ENCODE data around the gene EIF1B.

Gene EIF1B

GRCh38 chr3:40355410-40355809 is 45.9 kb downstream of the EIF1B start:
- DNase-seq: no peak

- DNase-seq: no peak
Observed at GRCh38 chr3:40358454-40358853, 48.9 kb downstream of the EIF1B start.

Measured in RPMI8226 (cell line).